PC-9 (cell line): ENCODE measurements around the gene RNU1-4.
"Not testable (repeated sequence)": the region's sequence is repeated elsewhere in the genome, so short reads cannot be mapped to it uniquely, and the experiment has no call there.

ENCODE experiments used
- CTCF ChIP-seq: fragments of 200-600 bp; sonication (generic); conservative IDR thresholded peaks from 2 replicates; pipeline ENCODE4 v1.6.1; 2017; ENCODE audit warnings: mixed run types, antibody characterized with exemption, mild to moderate bottlenecking, moderate library complexity
- EZH2 ChIP-seq: fragments of 200-600 bp; sonication (generic); IDR thresholded peaks from 2 replicates; pipeline ENCODE4 v1.8.0; 2017; ENCODE audit warnings: antibody characterized with exemption, low read depth

DNA sequence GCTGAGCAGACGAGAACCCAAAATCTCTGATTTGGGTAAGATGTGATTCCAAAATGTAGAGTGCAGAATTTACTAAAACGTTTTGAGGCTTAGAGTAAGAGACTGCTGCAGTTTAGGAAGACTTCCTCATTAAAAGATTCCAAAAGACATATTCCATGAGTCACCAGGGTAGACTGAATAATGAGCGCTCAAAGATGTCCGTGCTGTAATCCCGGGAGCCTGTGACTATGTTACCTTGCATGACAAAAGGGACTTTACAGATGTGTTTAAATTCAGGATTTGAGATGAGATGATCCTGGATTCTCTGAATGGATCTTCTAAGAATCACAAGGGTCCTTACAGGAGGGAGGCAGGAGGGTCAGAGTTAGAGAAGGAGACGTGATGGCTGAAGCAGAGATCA is 33.4 kb downstream of the RNU1-4 start:
- TF ChIP-seq CTCF, EZH2: not testable (repeated sequence)
